HG02852 (cell line): Measurements from ENCODE around the gene KRT73.
"Not testable (repeated sequence)": the region's sequence is repeated elsewhere in the genome, so short reads cannot be mapped to it uniquely, and the experiment has no call there.

Source experiments
- ATAC-seq: cut with Tn5 transposase; IDR thresholded peaks from one replicate; pipeline ENCODE4 v1.9.1; 2021; ENCODE audit warnings: mild to moderate bottlenecking, moderate library complexity; ENCODE audit not compliant: unreplicated experiment

Gene KRT73

DNA sequence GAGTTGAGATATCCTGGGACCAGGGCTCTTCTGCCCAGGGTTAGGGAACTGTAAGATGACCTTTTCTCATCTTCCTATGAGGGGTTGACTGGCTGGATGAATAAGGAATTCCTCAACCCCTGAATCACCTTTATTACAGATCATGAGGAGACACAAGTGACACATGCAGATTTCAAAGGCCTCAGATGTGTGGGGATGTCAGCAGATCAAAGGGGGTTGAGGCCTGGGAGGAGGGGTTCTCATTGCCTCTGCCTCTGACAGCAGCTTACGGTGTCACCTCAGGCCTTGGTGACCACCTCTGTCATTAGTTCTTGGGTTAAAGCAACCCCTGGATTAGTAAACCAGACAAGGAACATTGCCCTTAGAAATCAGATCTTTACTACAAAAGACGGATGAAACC is 15.0 kb downstream of the KRT73 start:
- no peak for ATAC-seq

DNA sequence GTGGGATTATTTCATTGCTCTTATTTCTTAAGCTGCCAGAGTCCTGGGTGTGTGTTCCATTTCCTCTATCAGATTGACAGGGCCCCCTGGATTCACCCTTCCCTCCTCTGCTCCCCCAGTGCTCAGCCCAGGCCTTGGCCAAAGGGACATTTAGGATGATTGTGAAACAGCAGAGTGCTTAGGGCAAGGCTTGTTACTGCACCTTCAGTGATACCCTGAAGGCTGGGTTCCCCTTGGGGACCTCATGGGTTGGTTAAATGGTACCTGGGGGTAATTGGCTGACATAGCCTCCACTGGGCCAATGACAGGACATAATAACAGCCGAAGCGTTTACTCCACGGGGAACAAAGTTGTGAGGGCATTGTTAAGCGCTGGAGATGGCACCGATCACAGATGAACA is 15.8 kb downstream of the KRT73 start:
- ATAC-seq, result no peak

- no peak for ATAC-seq
These were observed 16.7 kb downstream of the KRT73 start for GRCh38 chr12:52601671-52602070.

- ATAC-seq, result no peak
These were observed 17.3 kb downstream of the KRT73 start, which contains the start of gene KRT72 for GRCh38 chr12:52600941-52601481. Gene KRT72, minus strand, starts transcription at chr12:52601463. Its CDS starts 11 bp downstream, at chr12:52601452.

DNA sequence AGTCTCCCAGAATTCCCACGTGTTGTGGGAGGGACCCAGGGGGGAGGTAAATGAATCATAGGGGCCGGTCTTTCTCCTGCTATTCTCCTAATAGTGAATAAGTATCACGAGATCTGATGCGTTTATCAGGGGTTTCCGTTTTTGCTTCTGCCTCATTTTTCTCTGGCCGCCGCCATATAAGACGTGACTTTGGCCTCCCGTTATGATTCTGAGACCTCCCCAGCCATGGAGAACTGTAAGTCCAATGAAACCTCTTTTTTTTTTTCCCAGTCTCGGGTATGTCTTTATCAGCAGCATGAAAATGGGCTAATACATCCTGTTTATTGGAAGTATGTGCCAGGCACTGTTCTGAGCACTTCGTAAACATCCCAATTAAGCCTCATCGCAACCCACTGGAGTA is 17.9 kb downstream of the KRT73 start:
- no peak for ATAC-seq

DNA sequence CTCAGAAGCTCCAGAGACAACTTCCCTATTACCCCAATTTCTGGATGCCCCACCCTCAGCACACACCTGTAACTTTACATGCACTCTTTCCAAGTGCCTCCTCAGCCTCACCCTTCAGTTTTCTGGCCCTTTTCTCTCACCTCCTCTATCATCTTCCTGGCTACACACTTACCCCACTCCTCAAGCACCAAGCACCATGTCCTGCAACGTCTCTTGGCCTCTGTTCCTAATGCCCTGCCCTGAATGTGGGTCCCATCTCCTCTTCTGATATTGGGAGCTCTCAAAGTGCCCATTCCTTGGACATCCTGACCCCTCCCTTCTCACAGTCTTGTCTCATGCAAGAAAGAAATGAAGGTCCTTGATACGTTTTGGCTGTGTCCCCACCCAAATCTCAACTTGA is 18.3 kb downstream of the KRT73 start:
- no peak for ATAC-seq

DNA sequence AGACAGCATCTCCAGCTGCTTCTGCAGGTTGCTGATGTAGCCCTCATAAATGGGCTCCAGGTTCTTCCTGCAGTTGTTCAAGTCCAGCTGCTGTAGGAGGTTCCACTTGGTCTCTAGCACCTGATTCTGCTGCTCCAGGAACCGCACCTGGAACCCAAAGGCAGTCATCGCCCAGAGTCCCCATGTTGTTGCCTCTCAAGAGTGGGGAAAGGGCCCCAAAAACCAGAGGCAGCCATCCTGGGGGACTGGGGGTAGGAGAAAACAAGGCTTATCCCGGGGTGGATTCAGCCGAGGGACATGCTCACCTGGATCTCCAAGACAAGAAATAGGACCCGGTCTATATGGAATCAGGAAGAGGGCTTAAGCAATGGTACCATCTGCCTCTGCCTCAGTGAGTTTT is 19.4 kb downstream of the KRT73 start:
- ATAC-seq, result no peak

DNA sequence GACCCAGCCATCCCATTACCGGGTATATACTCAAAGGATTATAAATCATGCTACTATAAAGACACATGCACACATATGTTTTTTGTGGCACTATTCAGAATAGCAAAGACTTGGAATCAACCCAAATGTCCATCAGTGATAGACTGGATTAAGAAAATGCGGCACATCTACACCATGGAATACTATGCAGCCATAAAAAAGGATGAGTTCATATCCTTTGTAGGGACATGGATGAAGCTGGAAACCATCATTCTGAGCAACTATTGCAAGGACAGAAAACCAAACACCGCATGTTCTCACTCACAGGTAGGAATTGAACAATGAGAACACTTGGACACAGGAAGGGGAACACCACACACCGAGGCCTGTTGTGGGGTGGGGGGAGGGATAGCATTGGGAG is 24.1 kb downstream of the KRT73 start:
- ATAC-seq, result not testable (repeated sequence)

GRCh38 chr12:52591521-52591920 is 26.8 kb downstream of the KRT73 start:
- ATAC-seq, result no peak

DNA sequence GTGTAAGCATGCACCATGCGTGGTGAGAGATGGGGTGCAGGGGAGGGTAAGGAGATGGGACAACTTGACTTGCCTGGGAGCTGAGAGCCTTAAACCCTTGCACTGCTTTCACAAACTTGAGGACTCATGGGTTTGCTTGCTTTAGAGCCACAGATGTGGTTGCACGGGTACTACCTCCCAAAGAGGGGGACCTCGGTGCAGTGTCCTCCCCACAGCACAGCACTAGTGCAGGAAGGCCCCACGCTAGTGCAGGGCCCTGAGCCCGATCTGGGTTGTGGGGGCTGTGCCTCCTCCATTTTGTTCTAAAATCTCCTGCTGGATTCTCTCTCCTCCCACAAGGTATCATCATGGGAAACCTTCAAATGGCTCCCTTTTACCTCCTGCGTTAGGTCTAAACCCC is 28.3 kb downstream of the KRT73 start:
- ATAC-seq, result no peak

GRCh38 chr12:52587563-52587962 is 30.8 kb downstream of the KRT73 start:
- ATAC-seq, result no peak

DNA sequence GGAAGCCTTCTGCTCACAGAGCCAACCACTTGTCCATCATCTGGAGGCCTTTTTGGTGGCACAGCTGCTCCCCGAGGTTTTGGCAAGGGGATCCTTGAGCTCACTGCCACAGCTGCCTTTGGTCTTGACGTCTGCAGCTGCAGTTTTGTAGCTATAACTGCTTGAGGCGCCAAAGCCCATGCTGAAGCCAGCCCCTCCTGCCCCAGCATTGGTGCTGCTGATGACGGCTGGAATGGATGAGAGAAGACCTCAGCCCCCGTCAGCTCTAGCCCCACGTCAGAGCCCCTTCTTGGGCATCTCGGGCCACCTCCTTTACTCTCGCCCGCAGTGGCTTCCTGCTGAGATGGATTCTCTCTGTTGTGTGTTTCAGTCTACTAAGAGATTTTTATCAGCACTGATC is 32.4 kb downstream of the KRT73 start:
- ATAC-seq, result no peak

- no peak for ATAC-seq
These were observed 33.3 kb downstream of the KRT73 start for GRCh38 chr12:52585066-52585465.

- ATAC-seq, result no peak
These were observed 34.1 kb downstream of the KRT73 start for GRCh38 chr12:52584156-52584682.

- no peak for ATAC-seq
These were observed 35.3 kb downstream of the KRT73 start for GRCh38 chr12:52582971-52583456.

DNA sequence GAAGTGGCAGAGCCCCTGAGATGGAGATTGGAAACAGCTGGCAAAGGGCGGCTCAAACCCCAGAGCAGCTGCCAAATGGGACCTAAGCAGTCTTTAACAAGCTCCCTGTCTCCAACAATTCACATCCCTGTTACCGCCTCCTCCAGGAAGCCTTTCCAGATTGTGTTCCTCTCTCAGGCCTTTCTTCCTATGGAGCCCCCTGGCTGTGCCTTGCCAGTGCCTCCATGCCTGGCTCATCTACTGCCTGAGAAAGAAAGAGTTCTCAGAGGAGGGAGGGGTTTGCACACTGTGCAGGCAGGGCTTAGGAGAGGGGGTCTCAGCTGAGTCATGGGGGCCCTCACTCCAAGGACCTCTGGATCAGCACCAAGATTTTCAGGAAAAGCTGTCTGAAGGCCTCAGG is 35.9 kb downstream of the KRT73 start:
- no peak for ATAC-seq

DNA sequence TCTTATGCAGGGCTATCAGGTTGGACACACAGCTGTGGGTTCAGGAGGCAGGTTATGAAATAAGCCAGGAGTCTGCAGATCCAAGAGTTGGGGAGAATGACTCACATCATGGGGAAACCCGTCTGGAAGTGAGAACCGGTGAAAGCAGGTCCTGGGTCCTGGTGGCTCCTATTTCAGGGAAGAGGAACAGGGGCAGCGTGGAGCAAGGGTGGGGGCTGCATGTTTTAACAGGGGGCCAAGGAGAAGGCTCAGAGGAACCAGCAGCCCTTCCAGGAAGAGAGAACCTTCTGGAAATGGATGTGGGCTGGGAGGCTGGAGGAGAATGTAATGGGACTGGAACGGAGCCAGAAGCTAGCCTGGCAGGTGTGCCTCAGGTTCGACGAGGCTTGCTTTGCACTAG is 36.9 kb downstream of the KRT73 start:
- no peak for ATAC-seq

DNA sequence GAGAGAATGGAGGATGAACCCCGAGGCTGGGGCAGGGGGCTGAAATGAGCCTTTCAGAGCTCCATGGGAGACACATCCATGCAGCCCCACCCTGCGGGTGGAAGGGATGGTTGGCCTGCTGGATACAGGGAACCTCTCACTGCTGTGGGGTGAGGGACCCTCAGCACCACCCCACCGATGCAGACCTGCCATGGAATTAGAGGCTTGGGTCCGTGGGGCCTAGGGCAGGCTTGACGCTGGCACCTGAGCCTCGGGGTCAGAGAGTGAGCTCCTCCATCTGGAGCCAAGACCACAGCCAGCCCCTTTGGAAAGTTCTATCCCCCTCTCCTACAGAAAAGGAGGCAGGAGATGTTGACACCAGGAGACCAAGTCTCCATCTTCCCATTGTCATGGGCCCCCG is 37.3 kb downstream of the KRT73 start:
- no peak for ATAC-seq

- no peak for ATAC-seq
These were observed 37.9 kb downstream of the KRT73 start for GRCh38 chr12:52580496-52580895.

DNA sequence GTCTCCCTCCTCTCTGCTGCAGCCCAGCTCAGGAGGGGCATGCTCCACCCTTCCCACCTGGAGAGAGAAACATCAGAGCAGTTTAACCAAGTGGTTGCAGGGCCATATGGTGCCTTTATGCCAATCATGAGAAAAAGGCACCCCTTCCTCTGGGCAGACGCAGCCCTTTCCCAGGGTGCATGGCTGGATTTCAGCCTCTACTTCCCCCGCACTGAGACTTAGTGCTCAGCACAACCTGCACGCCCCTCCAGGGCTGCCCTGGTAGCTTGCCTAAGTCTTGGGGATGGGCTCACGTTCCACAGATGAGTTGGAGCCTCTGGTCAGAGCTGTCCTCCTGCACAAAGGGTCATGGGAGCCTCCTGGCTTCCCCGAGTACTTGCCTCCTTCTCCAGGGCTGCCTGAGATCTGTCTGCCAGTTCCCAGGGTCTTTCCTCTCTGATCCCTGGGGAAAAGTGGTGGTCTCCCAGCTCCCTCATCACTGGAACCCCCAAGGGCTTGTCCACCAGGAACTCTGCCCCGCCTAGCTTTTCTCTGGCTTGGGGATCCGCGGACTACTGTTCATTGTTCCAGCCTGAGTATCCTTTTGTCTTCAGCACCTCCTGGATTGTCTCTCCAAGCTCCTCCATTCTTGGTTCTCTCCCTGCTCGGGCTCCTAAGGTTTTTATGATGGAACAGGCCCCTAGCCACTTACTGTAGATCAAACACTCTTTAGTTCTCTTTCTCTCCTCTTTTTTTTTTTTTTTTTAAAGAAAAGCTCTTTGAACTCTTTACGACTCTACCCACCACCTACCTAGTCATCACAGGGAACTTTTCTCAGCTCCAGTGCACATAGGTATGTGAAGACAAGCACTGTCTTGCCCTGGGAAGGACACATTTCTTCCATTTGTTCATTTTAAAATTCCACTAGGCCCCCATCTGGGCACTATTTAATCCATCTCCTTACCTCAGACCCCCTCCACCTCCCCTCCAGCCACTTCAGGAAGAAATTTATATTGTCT is 38.6 kb downstream of the KRT73 start:
- ATAC-seq, result no peak

DNA sequence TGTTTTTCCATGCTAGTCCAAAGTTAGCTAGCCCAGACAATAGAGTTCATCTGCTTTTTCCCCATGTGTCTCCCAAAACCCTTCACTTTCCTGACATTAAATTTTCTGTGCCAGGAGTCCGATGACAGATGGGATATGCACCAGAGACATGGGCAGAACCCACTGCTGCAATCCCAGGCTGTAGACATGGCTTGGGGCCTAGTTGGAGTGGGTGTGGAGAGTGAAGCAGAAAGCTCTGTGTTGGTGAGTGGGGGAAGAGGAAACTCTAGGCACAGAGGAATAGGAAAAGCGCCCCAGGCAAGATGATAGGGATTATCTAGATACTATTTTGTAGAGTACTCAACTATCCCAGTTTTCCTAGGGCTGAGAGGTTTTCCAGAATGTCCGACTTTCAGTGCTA is 39.9 kb downstream of the KRT73 start:
- no peak for ATAC-seq

- no peak for ATAC-seq
These were observed 41.0 kb downstream of the KRT73 start for GRCh38 chr12:52577316-52577715.
